ENCODE results near the gene SS18L1.
A peak's percentile ranks its signal among the peaks of the same experiment; 100 is the strongest.
"Not testable (repeated sequence)": the region's sequence is repeated elsewhere in the genome, so short reads cannot be mapped to it uniquely, and the experiment has no call there.

The SS18L1 gene

DNA sequence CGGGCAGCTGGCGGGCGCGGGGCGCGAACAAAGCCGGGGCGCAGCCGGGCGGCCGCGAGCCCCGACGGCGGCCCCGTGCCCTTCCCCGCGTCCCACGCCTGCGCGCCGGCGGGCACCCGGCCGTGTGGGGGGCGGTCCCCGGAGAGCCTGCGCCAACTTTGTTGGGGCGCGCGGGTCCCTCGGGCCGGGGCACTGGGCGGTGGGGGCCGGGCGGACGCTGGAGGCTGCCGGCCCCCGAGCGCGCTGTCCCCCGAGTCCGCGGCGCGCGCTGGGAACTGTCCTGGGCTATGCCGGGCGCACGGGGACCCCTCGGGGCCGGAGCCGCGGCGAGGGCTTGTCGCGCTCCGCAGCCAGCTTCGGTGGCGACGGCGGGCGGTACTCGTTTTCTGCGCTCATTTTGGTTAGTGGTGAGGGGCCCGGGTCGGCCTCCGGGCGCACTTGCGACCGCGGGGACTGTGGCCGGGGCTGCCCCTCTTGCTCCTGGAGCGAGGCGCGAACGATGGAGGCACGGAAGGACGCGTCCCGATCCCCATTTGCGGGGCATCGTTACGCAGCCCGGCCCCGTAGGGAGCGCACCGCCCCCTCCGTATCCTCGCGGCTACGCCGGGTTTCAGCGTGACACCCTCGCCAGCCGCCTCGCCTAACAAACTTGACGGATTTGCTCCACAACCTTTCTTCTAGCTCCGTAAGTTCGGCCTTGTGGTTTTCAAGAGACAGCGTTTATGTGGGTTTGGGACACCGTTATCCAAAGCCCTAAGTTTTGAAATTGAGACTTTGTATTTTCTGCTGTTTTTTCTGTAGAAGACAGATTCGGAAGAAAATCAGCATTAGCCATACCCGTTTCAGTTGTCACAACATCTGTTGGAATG, 622 bp downstream of the SS18L1 start:
- DNase-seq (ENCODE audit: insufficient read length, low spot score) (no peak), FAIRE-seq (peak; percentile 81)
- TF ChIP-seq TAF1 (IDR thresholded peaks at IDR 0.05; ENCODE audit: low read depth, low read length) (no peak), SPI1 (IDR thresholded peaks at IDR 0.05; ENCODE audit: low read depth, low read length) (no peak), POU2F2 (IDR thresholded peaks at IDR 0.05; ENCODE audit: low read depth, low read length) (no peak), POLR2A (IDR thresholded peaks at IDR 0.05; ENCODE audit: low read depth, low read length) (no peak), POLR2AphosphoS5 (IDR thresholded peaks at IDR 0.05; ENCODE audit: low read depth, low read length) (no peak), PAX5 (IDR thresholded peaks at IDR 0.05; ENCODE audit: insufficient read depth, low read length, severe bottlenecking) (no peak)

DNA sequence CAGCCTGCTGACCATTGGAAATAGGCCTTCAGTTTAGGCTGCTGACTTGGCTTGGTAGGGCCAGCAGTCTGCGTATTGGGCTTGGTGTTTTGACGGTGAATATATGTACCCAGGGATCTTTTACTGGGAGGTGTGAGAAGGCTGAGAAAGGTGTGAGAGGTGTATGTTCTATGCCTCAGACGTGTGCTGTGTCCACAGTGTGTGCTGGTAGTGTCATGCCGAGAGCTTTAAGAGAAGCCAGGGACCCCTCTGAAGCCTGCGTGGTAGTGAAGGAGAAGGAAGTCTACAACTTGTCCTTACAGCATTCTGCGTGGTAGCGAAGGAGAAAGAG, 2.1 kb downstream of the SS18L1 start:
- no peak for DNase-seq (ENCODE audit: insufficient read length, low spot score)
- FAIRE-seq, result no peak
- TF ChIP-seq PAX5 (IDR thresholded peaks at IDR 0.05; ENCODE audit: insufficient read depth, low read length, severe bottlenecking), result no peak
- no peak for TF ChIP-seq TAF1 (IDR thresholded peaks at IDR 0.05; ENCODE audit: low read depth, low read length)
- no peak for TF ChIP-seq POLR2A (IDR thresholded peaks at IDR 0.05; ENCODE audit: low read depth, low read length)
- no peak for TF ChIP-seq SPI1 (IDR thresholded peaks at IDR 0.05; ENCODE audit: low read depth, low read length)
- no peak for TF ChIP-seq POLR2AphosphoS5 (IDR thresholded peaks at IDR 0.05; ENCODE audit: low read depth, low read length)
- TF ChIP-seq POU2F2 (IDR thresholded peaks at IDR 0.05; ENCODE audit: low read depth, low read length), result no peak

DNA sequence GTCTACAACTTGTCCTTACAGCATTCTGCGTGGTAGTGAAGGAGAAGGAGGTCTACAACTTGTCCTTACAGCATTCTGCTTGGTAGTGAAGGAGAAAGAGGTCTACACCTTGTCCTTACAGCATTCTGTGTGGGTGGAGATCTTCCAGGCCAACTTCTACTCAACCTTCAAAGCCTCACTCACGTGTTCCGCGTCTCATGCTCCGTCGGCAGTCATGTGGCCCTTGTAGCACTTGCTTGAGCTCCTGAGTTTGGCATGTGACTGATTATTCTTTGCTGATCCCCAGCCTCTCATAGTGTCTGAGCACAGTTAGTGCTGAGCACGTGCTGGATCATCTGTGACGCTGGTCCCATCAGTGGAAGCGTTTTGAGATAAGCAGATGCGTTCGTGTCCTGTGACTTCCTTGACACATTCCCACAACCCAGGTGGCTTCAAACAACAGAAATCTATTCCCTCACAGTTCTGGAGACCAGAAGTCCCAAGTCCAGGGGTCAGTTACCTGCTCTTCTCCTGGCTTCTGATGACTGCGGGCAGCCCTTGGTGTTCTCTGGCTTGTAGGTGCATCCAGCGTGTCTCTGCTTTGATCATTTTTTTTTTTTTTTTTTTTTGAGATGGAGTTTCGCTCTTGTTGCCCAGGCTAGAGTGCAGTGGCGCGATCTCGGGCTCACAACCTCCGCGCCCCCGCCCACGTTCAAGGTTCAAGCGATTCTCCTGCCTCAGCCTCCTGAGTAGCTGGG, 2.6 kb downstream of the SS18L1 start:
- DNase-seq (ENCODE audit: insufficient read length, low spot score), result no peak
- FAIRE-seq, result no peak
- no peak for TF ChIP-seq POLR2A (IDR thresholded peaks at IDR 0.05; ENCODE audit: low read depth, low read length)
- TF ChIP-seq POU2F2 (IDR thresholded peaks at IDR 0.05; ENCODE audit: low read depth, low read length), result no peak
- no peak for TF ChIP-seq SPI1 (IDR thresholded peaks at IDR 0.05; ENCODE audit: low read depth, low read length)
- TF ChIP-seq POLR2AphosphoS5 (IDR thresholded peaks at IDR 0.05; ENCODE audit: low read depth, low read length), result no peak
- no peak for TF ChIP-seq TAF1 (IDR thresholded peaks at IDR 0.05; ENCODE audit: low read depth, low read length)
- TF ChIP-seq PAX5 (IDR thresholded peaks at IDR 0.05; ENCODE audit: insufficient read depth, low read length, severe bottlenecking), result no peak

DNA sequence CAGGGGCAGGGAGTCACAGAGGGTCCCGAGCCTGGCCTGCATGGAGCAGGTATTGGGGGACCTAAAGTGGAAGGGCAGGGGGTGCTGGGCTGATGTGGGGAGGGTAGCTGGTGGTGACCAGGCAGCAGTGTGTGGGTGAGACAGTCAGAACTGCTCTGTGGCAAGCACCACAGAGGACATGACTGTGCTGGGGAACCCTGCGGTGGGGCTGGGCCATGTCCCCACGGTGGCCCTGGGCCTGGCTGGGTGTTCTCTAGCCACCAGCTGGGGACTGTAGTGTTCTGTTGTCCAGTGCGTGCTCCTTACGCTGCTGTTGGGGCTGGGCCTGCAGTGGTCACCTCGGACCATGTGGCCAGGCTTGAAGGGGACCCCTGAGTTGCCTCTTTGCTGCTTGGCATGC, 3.6 kb downstream of the SS18L1 start:
- DNase-seq (ENCODE audit: insufficient read length, low spot score), result no peak
- no peak for FAIRE-seq
- TF ChIP-seq POLR2A (IDR thresholded peaks at IDR 0.05; ENCODE audit: low read depth, low read length) (no peak), PAX5 (IDR thresholded peaks at IDR 0.05; ENCODE audit: insufficient read depth, low read length, severe bottlenecking) (no peak), POLR2AphosphoS5 (IDR thresholded peaks at IDR 0.05; ENCODE audit: low read depth, low read length) (no peak), SPI1 (IDR thresholded peaks at IDR 0.05; ENCODE audit: low read depth, low read length) (no peak), POU2F2 (IDR thresholded peaks at IDR 0.05; ENCODE audit: low read depth, low read length) (no peak), TAF1 (IDR thresholded peaks at IDR 0.05; ENCODE audit: low read depth, low read length) (no peak)

DNA sequence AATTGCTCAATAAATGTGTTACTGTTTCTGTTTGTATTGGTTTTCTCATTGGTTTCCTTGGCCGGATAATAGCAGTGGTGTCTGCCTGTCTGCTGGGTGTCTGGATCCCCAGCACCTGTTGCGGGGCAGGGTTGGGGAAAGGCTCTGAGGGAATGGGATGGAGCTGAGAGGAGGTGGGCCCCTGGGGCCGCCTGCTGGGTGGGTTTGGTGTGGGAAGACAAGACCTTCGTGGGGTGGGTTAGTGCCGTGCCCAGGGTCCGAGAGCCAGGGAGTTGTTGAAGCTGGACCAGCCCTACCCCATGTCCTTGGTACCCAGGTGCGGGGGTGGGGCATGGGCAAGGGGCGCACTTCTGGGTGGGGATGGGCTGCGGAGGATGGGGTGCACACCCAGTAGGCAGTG, 4.0 kb downstream of the SS18L1 start:
- no peak for TF ChIP-seq POLR2A (IDR thresholded peaks at IDR 0.05; ENCODE audit: low read depth, low read length)
- TF ChIP-seq PAX5 (IDR thresholded peaks at IDR 0.05; ENCODE audit: insufficient read depth, low read length, severe bottlenecking), result no peak
- no peak for TF ChIP-seq POLR2AphosphoS5 (IDR thresholded peaks at IDR 0.05; ENCODE audit: low read depth, low read length)
- TF ChIP-seq SPI1 (IDR thresholded peaks at IDR 0.05; ENCODE audit: low read depth, low read length), result no peak
- TF ChIP-seq POU2F2 (IDR thresholded peaks at IDR 0.05; ENCODE audit: low read depth, low read length), result no peak
- TF ChIP-seq TAF1 (IDR thresholded peaks at IDR 0.05; ENCODE audit: low read depth, low read length), result no peak
- FAIRE-seq (no peak), DNase-seq (ENCODE audit: insufficient read length, low spot score) (no peak)

DNA sequence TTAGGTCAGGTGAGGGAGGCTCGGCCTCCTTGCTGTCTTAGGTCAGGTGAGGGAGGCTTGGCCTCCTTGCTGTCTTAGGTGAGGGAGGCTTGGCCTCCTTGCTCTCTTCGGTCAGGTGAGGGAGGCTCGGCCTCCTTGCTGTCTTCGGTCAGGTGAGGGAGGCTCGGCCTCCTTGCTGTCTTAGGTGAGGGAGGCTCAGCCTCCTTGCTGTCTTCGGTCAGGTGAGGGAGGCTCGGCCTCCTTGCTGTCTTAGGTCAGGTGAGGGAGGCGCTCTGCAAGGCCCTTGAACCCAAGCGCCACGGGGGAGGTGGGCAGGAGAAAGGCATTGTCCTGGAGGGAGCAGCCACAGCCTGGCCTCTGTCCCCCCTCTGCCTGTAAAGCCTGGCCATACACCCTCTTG, 4.8 kb downstream of the SS18L1 start:
- not testable (repeated sequence) for FAIRE-seq

DNA sequence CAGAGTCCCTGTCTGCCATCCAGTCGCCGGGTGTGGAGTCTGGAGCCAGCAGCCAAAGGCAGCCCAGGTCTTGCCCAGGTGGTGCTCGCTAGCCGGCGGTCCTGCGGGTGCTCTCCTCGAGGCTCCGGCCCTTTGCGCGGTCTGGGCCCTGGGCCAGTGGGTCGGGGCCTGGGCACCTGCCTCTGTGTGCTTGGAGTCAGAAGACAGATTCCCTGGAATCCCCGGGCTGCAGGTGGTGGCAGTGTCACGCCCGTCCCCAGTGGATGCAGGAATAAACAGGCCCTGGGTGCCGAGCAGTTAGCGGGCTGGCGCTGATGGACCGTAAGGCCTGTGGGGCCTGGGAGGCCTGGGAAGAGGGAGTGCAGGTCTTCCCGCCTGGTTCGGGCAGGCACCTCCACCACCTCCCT, 5.3 kb downstream of the SS18L1 start:
- TF ChIP-seq POU2F2 (IDR thresholded peaks at IDR 0.05; ENCODE audit: low read depth, low read length) (no peak), PAX5 (IDR thresholded peaks at IDR 0.05; ENCODE audit: insufficient read depth, low read length, severe bottlenecking) (no peak)
- FAIRE-seq (no peak), DNase-seq (ENCODE audit: insufficient read length, low spot score) (no peak)

More for the DNA sequence above, 4.8 kb downstream of the SS18L1 start:
- DNase-seq (ENCODE audit: insufficient read length, low spot score), result not testable (repeated sequence)

DNA sequence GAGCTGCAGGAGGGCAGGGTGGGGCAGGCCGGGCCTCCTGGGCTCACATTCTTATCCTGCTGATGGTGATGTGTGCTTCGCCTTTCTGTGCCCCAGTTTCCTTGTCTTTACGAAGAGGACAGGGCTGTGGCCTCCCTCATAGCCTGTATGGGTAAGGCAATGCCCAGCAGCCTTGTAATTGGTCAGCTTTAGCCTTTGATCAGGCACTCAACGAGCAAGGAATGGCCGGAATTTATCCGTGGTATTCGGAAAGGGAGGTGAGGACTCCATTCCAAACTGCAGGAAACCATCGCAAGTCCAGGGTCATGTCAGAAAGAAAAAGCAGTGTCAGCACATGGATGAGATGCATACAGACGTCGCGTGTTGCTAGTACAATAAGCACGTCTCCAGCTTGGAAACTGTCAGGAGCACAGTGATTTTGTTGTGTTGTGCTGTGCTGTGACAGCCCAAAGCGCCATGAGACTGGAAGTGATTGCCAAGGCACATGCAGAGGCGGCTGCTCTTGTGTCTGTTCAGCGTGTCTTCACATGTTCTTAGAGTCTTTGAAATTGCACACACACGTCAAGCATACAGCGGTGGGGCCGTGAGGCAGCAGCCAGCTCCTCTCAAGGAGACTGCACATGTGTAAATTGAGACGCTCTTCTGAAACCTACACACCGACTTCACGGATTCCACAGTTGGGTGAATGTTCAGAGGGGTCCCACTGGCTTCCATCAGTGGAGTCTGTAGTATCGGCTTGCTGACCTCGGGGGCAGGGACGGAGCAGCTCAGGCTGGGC, 6.2 kb downstream of the SS18L1 start:
- no peak for DNase-seq (ENCODE audit: insufficient read length, low spot score)
- FAIRE-seq, result no peak
- TF ChIP-seq POLR2A (IDR thresholded peaks at IDR 0.05; ENCODE audit: low read depth, low read length) (no peak), POLR2AphosphoS5 (IDR thresholded peaks at IDR 0.05; ENCODE audit: low read depth, low read length) (no peak), SPI1 (IDR thresholded peaks at IDR 0.05; ENCODE audit: low read depth, low read length) (no peak), PAX5 (IDR thresholded peaks at IDR 0.05; ENCODE audit: insufficient read depth, low read length, severe bottlenecking) (no peak), POU2F2 (IDR thresholded peaks at IDR 0.05; ENCODE audit: low read depth, low read length) (no peak)

DNA sequence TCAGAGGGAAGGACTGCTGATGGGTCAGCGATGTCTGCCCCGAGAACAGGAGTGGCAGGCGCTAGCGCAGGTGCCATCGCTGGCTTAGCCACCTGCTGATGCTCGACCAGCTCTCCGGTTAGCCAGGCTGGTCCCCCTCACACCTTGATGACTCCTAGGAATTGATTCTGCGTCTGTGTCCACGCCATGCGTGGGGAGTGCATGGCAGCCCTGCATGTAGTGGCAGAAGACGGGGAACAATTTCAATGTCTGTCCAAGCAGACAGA, 6.7 kb downstream of the SS18L1 start:
- no peak for FAIRE-seq
- no peak for DNase-seq (ENCODE audit: insufficient read length, low spot score)
- TF ChIP-seq PAX5 (IDR thresholded peaks at IDR 0.05; ENCODE audit: insufficient read depth, low read length, severe bottlenecking), result no peak
- no peak for TF ChIP-seq POLR2A (IDR thresholded peaks at IDR 0.05; ENCODE audit: low read depth, low read length)
- TF ChIP-seq POLR2AphosphoS5 (IDR thresholded peaks at IDR 0.05; ENCODE audit: low read depth, low read length), result no peak
- no peak for TF ChIP-seq SPI1 (IDR thresholded peaks at IDR 0.05; ENCODE audit: low read depth, low read length)
- no peak for TF ChIP-seq POU2F2 (IDR thresholded peaks at IDR 0.05; ENCODE audit: low read depth, low read length)
- no peak for TF ChIP-seq TAF1 (IDR thresholded peaks at IDR 0.05; ENCODE audit: low read depth, low read length)
